ENCODE measurements around the gene FLYWCH1. TPM values are rescaled to one million over a fixed set of nuclear protein-coding genes. Genes with fewer than 3 reads are reported as not detected.

FLYWCH1 gene
- total and polyA plus RNA-seq, 9 of the 15 experiments (the other 6 are each of a cell fraction or from before 2014, with no cell fraction given): 0.18 to 33.6 (median 11.3) TPM

GRCh38 chr16:2904100-2904921, 7.4 kb upstream of the FLYWCH1 start (continued):
- TF ChIP-seq KLF10 (CRISPR knock-in tag; IDR thresholded peaks at IDR 0.05) (no peak), RB1 (IDR thresholded peaks at IDR 0.05; ENCODE audit: low read depth) (peak; percentile 68; the same call in 1 of the 2 replicates), RAD51 (IDR thresholded peaks at IDR 0.05; ENCODE audit: borderline replicate concordance, low read depth) (no peak), MAFF (IDR thresholded peaks at IDR 0.05; ENCODE audit: low read length) (no peak), FOSL1 (tag; conservative IDR thresholded peaks at IDR 0.05) (no peak), ZKSCAN1 (IDR thresholded peaks at IDR 0.05; ENCODE audit: low read depth, low read length) (no peak), E2F3 (CRISPR knock-in tag; IDR thresholded peaks at IDR 0.05) (no peak), FOXJ2 (tag; IDR thresholded peaks at IDR 0.05) (no peak), HIVEP1 (CRISPR knock-in tag; IDR thresholded peaks at IDR 0.05) (no peak), MTF1 (CRISPR knock-in tag; IDR thresholded peaks at IDR 0.05; ENCODE audit: borderline replicate concordance) (no peak), CREBBP (IDR thresholded peaks at IDR 0.05; ENCODE audit: low read depth, low read length) (no peak), ZNF212 (CRISPR knock-in tag; IDR thresholded peaks at IDR 0.05) (no peak), NRF1 (conservative IDR thresholded peaks at IDR 0.05 in 1 of 2, IDR thresholded peaks at IDR 0.05 in 1 of 2) (peak; percentile 50 to 51; a peak in 3 of 4 replicates), HOXB6 (CRISPR knock-in tag; IDR thresholded peaks at IDR 0.05; ENCODE audit: borderline replicate concordance) (no peak), ELF4 (CRISPR knock-in tag; IDR thresholded peaks at IDR 0.05) (no peak), E2F4 (CRISPR knock-in tag; IDR thresholded peaks at IDR 0.05; ENCODE audit: low read depth) (no peak), EP400 (IDR thresholded peaks at IDR 0.05) (peak; percentile 58), TAF9B (IDR thresholded peaks at IDR 0.05; ENCODE audit: partially characterized antibody) (peak; percentile 22), ZC3H4 (CRISPR knock-in tag; IDR thresholded peaks at IDR 0.05; ENCODE audit: borderline replicate concordance) (peak; percentile 86; the same call in 1 of the 2 replicates), MAZ (CRISPR knock-in tag; conservative IDR thresholded peaks at IDR 0.05 in 1 of 2, IDR thresholded peaks at IDR 0.05 in 1 of 2) (peak; percentile 47 to 81), MEIS2 (IDR thresholded peaks at IDR 0.05; ENCODE audit: partially characterized antibody) (no peak), ZFPM2 (CRISPR knock-in tag; IDR thresholded peaks at IDR 0.05) (no peak), ASH1L (IDR thresholded peaks at IDR 0.05; ENCODE audit: borderline replicate concordance, low read depth, partially characterized antibody) (no peak)
- TF ChIP-seq, protein P1, sequence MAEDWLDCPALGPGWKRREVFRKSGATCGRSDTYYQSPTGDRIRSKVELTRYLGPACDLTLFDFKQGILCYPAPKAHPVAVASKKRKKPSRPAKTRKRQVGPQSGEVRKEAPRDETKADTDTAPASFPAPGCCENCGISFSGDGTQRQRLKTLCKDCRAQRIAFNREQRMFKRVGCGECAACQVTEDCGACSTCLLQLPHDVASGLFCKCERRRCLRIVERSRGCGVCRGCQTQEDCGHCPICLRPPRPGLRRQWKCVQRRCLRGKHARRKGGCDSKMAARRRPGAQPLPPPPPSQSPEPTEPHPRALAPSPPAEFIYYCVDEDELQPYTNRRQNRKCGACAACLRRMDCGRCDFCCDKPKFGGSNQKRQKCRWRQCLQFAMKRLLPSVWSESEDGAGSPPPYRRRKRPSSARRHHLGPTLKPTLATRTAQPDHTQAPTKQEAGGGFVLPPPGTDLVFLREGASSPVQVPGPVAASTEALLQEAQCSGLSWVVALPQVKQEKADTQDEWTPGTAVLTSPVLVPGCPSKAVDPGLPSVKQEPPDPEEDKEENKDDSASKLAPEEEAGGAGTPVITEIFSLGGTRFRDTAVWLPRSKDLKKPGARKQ (CRISPR knock-in tag; IDR thresholded peaks at IDR 0.05): no peak
- TF ChIP-seq, protein P2, sequence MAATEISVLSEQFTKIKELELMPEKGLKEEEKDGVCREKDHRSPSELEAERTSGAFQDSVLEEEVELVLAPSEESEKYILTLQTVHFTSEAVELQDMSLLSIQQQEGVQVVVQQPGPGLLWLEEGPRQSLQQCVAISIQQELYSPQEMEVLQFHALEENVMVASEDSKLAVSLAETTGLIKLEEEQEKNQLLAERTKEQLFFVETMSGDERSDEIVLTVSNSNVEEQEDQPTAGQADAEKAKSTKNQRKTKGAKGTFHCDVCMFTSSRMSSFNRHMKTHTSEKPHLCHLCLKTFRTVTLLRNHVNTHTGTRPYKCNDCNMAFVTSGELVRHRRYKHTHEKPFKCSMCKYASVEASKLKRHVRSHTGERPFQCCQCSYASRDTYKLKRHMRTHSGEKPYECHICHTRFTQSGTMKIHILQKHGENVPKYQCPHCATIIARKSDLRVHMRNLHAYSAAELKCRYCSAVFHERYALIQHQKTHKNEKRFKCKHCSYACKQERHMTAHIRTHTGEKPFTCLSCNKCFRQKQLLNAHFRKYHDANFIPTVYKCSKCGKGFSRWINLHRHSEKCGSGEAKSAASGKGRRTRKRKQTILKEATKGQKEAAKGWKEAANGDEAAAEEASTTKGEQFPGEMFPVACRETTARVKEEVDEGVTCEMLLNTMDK (IDR thresholded peaks at IDR 0.05; ENCODE audit: borderline replicate concordance, insufficient read depth, low read depth, low read length, poor library complexity, severe bottlenecking): peak; percentile 67

Measured in K562 (cell line).